Cerebellar cortex (tissue), 1 donor: Measurements from ENCODE around the gene ECPAS.
"Not testable (repeated sequence)": the region's sequence is repeated elsewhere in the genome, so short reads cannot be mapped to it uniquely, and the experiment has no call there.

Experiments
- DNase-seq: peaks from one replicate; pipeline ENCODE4 v3.0.0-alpha.2; 2015; ENCODE audit warnings: low spot score

ECPAS gene

DNA sequence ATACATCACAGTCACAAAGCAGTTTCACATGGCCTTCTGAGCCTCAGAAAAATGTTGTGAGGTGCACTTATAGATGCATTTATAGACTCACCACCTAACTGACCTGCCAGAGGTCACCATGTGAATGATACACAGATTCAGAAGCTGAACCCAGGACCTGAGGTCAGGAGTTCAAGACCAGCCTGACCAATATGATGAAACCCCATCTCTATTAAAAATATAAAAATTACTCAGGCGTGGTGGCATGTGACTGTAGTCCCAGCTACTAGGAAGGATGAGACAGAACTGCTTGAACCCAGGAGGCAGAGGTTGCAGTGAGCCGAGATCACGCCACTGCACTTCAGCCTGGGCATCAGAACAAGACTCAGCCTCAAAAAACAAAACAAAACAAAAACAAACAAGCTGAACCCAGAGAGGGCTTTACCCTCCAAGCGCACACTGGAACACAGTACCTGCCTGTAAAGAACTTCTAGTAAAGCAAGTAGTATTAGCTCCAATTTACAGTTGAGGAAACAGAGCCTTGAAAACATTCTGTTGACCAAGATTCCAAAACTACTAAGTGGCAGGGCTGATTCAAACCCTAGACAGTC, 16.3 kb downstream of the ECPAS start:
- no peak for DNase-seq

DNA sequence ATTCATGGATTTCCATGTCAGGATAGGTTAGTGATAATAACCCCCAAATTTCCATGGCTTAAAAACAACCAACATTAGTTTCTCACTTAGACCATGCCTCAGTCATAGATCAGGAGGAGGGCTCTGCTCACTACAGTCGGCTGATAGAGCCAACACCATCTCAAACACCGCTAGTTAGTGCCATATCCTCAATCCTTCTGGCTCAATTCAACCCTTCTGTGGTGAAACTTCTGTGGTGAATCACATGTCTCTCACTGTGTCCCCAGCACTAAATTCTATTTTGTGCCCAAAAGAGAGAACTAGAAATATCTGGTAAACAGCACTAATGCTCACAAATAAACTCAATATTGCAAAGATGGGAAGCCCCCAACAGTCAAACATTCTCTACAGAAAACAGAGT, 21.1 kb downstream of the ECPAS start:
- no peak for DNase-seq

DNA sequence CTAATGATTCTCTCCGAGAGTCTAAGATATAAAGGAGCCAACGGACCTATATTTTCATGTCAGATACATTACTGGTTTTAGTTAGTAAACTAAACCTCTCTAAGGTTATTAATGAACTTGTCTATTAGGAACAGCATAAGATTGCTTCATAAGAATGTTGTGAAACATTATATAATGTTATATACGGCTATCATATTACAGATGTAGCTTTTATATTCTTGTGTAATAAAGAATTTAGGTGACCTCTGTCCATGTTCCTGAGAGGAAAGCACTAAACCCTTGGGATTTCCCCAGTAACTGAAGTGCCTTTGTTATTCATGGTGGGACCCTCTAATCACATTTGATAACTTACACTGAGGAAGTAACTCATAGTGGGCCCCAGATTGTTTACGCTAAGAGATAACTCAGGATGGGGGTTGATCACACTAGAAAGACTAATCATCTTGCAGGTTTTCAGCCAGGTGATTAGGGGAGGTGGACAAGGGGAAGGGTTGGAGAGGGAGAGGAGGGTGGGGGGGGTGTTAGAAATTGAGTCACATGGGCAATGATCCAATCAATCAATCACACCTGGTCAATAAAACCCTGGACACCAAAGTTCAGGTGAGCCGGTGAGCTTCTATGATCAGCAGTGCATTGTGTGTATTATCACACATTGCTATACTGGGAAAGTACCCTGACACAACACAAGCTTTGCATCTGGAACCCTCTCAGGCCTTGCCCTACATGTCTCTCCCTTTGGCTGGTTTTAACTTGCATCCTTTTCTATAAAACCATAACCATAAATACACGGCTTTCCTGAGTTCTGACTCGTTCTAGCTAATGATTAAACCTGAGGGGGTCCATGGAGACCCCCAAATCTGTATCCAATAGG, 25.8 kb downstream of the ECPAS start:
- no peak for DNase-seq

- peak; percentile 28 for DNase-seq
These were observed 27.7 kb downstream of the ECPAS start for GRCh38 chr9:111456529-111456928.

DNA sequence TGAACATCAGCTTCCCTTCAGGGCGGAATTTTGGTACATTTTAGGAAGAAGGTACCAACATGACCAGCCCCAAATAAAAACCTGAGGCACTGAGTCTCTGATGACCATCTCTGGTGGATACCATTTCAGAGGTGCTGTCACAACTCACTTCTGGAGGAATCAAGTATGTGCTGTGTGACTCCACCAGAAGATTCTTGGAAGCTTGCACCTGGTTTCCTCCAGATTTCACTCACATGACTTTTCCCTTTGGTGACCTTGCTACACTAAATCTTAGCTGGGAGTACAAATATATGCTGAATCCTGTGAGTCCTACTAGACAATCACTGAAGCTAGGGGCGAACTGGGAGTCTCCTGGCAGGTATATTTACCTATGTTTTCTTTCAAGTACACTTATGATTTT, 28.5 kb downstream of the ECPAS start:
- DNase-seq = no peak

- no peak for DNase-seq
These were observed 29.4 kb downstream of the ECPAS start for GRCh38 chr9:111454751-111455150.

DNA sequence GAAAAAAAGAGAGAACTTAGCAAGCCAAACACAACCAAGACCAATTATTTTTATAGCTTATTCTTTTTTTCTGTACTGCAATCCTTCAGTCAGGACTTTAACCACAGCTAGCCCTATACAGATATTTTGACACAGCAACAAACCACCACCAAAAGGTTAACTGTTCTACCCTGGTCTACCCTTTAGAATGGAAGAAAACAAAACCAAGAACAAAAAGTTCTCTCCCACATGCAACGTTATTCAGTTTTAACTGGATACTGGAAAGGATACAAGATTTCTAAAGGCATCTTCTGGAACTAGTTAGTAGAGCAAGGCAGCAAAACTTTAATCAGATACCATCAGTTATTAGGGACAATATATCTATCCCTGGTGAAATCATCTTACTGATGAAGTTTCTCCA, 32.6 kb downstream of the ECPAS start:
- no peak for DNase-seq

- no peak for DNase-seq
These were observed 34.1 kb downstream of the ECPAS start for GRCh38 chr9:111450124-111450523.

GRCh38 chr9:111449705-111450104, 34.5 kb downstream of the ECPAS start:
- no peak for DNase-seq

GRCh38 chr9:111445799-111446198, 38.4 kb downstream of the ECPAS start:
- DNase-seq = not testable (repeated sequence)

- no peak for DNase-seq
These were observed 40.7 kb downstream of the ECPAS start for GRCh38 chr9:111443454-111443853.

DNA sequence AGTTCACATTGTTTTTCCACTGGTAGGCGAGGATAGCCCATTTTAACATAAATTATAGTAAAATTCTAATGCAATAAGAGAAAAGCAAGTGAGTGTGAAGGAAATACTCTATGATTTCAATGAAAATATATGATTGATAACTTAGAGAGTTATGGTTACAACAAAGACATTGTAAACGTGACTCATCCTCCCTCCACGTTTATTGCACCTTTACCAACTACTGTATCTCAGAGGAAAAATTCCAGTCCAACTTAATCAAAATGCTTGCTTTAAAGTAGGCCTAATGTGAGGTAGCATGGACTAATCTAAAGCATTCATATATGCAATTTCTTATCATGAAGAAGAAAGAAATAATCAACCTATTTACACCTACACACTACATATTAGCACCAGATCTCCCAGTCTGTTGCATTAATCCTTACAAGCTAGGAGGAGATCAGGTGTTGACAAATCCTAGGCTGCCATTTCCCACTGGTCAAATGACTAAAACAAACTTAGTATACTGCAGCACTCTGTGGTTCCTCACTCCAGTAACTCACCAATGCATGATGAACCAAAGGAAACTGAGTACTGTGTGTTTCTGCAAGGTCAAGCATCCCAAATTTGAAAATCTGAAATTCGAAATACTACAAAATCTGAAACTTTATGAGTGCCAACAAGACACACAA, 41.7 kb downstream of the ECPAS start:
- no peak for DNase-seq

- DNase-seq = no peak
These were observed 44.0 kb downstream of the ECPAS start for GRCh38 chr9:111440226-111440625.

DNA sequence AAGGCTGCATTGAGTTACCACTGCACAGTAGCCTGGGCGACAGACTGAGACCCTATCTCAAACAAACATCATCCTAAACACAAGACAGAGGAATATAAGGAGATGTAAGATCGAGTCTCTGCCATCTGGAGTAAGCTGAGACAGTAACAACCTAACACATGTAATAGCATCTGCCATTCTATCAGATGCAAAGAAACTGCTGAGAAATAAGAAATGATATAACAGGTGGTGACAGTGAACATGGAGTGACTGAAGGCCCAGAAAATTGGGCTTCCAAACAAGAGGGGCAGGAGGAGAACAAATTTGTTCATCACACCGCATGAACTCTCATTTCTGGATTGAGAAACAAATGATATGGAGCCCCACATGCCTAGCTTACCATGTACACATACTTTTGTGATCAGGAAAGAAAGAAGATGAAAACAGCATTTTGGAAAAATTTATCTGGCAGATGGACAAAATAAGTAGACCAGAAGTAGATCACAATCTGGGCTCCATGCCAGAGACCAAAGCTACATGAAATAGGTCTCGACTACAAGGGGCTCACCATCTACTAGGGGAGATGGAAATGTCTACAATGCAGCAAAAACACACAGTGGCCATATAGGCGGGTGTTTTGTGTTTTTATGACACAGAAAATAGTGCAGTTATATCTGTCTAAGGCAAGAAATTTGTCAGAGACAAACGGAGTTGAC, 45.5 kb downstream of the ECPAS start:
- DNase-seq = peak; percentile 78

DNA sequence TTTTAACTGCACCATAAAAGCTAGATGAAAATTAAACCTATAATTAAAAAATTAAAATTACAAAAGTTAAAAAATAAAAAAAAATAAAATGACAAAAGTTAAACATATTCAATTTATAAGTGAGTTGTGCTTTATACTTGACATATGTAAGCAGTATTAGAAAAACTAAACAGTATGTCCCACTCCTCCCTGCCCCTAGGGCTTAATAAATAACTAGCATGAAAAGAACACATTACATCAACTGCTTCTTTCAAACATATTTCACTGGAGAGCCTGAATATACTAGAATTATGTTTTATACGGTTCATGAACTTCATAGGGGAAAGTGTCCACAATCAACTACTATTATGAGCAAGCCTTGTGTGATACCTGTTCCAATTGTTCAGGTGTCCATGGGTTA, 47.6 kb downstream of the ECPAS start:
- DNase-seq = no peak

GRCh38 chr9:111433082-111433481, 51.1 kb downstream of the ECPAS start:
- DNase-seq = no peak

- DNase-seq = no peak
These were observed 52.5 kb downstream of the ECPAS start for GRCh38 chr9:111431684-111432083.

DNA sequence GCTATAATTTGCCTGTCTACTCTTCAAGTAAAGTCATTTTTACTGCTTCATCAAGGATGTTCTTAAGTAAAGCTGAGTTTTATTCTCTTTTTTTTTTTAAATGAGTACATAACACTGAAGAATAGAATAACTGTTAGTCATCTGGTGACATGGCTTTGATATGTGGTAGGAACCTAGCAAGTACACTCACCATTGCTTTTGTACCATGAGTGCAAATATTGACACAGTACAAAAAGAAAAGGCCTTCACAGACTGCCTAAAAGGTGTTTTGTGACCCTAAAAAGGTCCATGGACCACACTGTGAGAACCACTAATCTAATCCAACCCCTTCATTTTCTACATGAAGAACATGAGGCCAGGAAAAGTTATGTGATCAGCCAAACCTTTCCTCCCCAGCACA, 55.0 kb downstream of the ECPAS start:
- no peak for DNase-seq

DNA sequence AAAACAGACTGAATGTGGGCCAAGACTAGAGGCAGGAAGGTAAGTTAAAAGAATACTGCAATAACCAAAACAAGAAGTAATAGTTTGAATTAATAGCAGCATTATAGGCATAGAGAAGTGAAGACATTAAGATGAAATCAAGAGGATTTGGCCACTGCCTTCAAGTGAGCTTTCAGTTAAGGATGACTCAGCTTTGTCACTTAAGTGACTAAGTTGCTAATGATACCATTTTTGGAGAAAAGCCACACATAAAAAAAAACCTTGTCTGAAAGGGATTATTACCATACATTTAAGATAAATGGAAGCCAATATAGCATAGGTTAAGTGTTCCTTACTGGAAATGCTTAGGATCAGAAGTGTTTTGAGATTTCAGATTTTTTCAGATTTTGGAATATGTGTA, 57.0 kb downstream of the ECPAS start:
- no peak for DNase-seq

- DNase-seq = no peak
These were observed 60.8 kb downstream of the ECPAS start for GRCh38 chr9:111423389-111423788.

GRCh38 chr9:111414406-111414805, 69.8 kb downstream of the ECPAS start:
- DNase-seq = no peak

DNA sequence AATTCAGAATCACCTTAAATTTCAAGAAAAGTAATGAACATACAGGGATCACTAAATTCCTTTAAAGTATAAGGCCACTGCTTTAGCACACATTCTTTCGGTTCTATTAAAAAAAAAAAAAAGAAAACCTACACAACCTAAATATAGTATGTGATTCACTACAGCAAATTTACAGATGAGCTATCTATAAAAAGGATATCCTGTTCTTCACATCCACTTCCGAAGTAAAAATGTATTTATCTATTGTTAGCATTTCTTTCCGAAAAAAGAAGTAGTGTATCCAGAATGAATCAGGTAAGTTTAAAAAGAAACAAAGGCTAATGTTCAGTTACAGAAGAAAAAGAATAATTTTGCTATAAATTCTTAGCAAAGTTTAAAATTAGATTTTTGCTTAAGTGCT, 70.2 kb downstream of the ECPAS start:
- DNase-seq = no peak

DNA sequence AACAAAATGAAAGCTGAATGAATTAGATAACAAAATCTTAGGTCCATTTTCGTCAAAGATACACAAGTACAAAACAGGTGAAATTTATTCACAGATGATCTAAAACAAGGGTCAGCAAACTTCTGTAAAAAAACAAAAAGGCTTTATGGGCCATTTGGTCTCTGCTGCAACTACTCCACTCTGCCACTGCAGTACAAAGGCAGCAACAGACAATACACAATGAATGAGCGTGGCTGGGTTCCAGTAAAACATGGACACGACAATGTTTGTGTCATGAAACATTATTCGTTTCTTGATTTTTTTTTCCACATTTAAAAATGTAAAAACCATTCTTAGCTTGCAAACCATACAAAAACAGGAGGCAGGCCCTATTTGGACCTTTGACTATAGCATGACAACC, 71.9 kb downstream of the ECPAS start:
- peak; percentile 7 for DNase-seq
